GM12878 (cell line): ENCODE data around the gene IL21. TPM values are rescaled to one million over a fixed set of nuclear protein-coding genes. Genes with fewer than 3 reads are reported as not detected.

Experiments used
- ATAC-seq: fragments of 200-7000 bp; cut with Tn5 transposase; 3 replicates; pipeline ENCODE4 v1.9.1; 2020; ENCODE audit warnings: mild to moderate bottlenecking, moderate library complexity
- BruUV-seq: library from RNA; stranded (reverse); fragments of 400-500 nt; replicated peaks from 2 replicates; lab custom pipeline; 2021; lab: Mats Ljungman, UMichigan
- CTCF ChIA-PET: fragments of 300-600 bp; sonication (Branson Sonifier 250); formaldehyde crosslinking; extraction: SDS; loops from one replicate; lab custom pipeline; 2021; ENCODE audit warnings: inconsistent platforms; lab: Yijun Ruan, JAX
- POLR2A ChIA-PET: fragments of 350-600 bp; formaldehyde crosslinking; extraction: SDS; loops from one replicate; lab custom pipeline; 2021; ENCODE audit warnings: inconsistent platforms; lab: Charles Lee
- RAD21 ChIA-PET: fragments of 300-600 bp; sonication (Branson Sonifier 250); formaldehyde crosslinking; loops from one replicate; lab custom pipeline; 2023; ENCODE audit warnings: antibody characterized with exemption; ENCODE audit not compliant: unreplicated experiment; lab: Charles Lee
- SMC1A ChIA-PET: fragments of 300-600 bp; sonication (Branson Sonifier 250); formaldehyde crosslinking; loops from one replicate; lab custom pipeline; 2023; ENCODE audit not compliant: unreplicated experiment, uncharacterized antibody; lab: Charles Lee
- DNase-seq: peaks from one replicate; pipeline ENCODE4 v3.0.0-alpha.2; 2011; ENCODE audit warnings: low read depth, low spot score
- FAIRE-seq: peaks from 3 replicates; lab custom pipeline; 2011; peaks lifted over from hg19 to GRCh38; lab: Jason Lieb, UNC
- H2AFZ ChIP-seq: 2 replicates; pipeline ENCODE4 v1.6.0; 2011; ENCODE audit warnings: low read depth, low read length, control low read depth; ENCODE audit not compliant: control insufficient read depth
- H3K27ac ChIP-seq: 2 replicates; pipeline ENCODE4 v1.5.1; 2011; ENCODE audit warnings: control low read depth; ENCODE audit not compliant: control insufficient read depth, insufficient read depth
- H3K27me3 ChIP-seq, 2 experiments: replicated peaks in 1 of 2; 2 replicates each; pipeline versions ENCODE4 v1.6.0 to v1.6.1; 2011; ENCODE audit warnings: low read length in 1 of 2; ENCODE audit not compliant: control insufficient read depth in 2 of 2, insufficient read depth in 2 of 2
- H3K36me3 ChIP-seq, 2 experiments: 2 replicates each; pipeline ENCODE4 v1.5.1; 2011; ENCODE audit warnings: low read length in 1 of 2; ENCODE audit not compliant: control insufficient read depth in 2 of 2, insufficient read depth in 2 of 2
- H3K4me1 ChIP-seq: 2 replicates; pipeline ENCODE4 v1.6.1; 2011; ENCODE audit warnings: mild to moderate bottlenecking, low read length, moderate library complexity, mixed read lengths; ENCODE audit not compliant: control insufficient read depth, insufficient read depth
- H3K4me2 ChIP-seq: 2 replicates; pipeline ENCODE4 v1.6.0; 2011; ENCODE audit warnings: control low read depth; ENCODE audit not compliant: control insufficient read depth, insufficient read depth
- H3K4me3 ChIP-seq: fragments of 200-600 bp; sonication (generic); 2 replicates; pipeline ENCODE4 v1.5.1; 2016
- H3K79me2 ChIP-seq: 2 replicates; pipeline ENCODE4 v1.6.0; 2011; ENCODE audit warnings: low read length; ENCODE audit not compliant: control insufficient read depth, insufficient read depth
- H3K9ac ChIP-seq: 2 replicates; pipeline ENCODE4 v1.8.0; 2011; ENCODE audit warnings: low read length, control low read depth, mixed read lengths; ENCODE audit not compliant: control insufficient read depth, insufficient read depth
- H3K9me3 ChIP-seq: replicated peaks from 3 replicates; pipeline ENCODE4 v1.5.1; 2011; ENCODE audit warnings: mild to moderate bottlenecking, low read length; ENCODE audit not compliant: control insufficient read depth, insufficient read depth
- H4K20me1 ChIP-seq: 2 replicates; pipeline ENCODE4 v1.6.0; 2011; ENCODE audit not compliant: control insufficient read depth, insufficient read depth
- BCLAF1 ChIP-seq: fragments of 450-650 bp; IDR thresholded peaks from 2 replicates; pipeline ENCODE4 v1.6.1; 2017; ENCODE audit warnings: antibody characterized with exemption, mild to moderate bottlenecking, moderate library complexity
- CREB1 ChIP-seq: IDR thresholded peaks from 2 replicates; pipeline ENCODE4 v1.6.1; 2012; ENCODE audit warnings: low read depth, mild to moderate bottlenecking, inconsistent platforms
- CREM ChIP-seq: IDR thresholded peaks from 2 replicates; pipeline ENCODE4 v1.6.1; 2014; ENCODE audit warnings: antibody characterized with exemption, low read depth
- ETV6 ChIP-seq, 2 experiments: fragments of 450-650 bp in 1 of 2; IDR thresholded peaks in 1 of 2; conservative IDR thresholded peaks in 1 of 2; 2 replicates each; pipeline ENCODE4 v1.6.1; 2014; ENCODE audit warnings: antibody characterized with exemption in 1 of 2, borderline replicate concordance in 1 of 2, low read depth in 1 of 2, mild to moderate bottlenecking in 1 of 2, moderate library complexity in 1 of 2
- MXI1 ChIP-seq: fragments of 150-350 bp; IDR thresholded peaks from 2 replicates; pipeline ENCODE4 v1.6.1; 2011; ENCODE audit warnings: low read depth, mild to moderate bottlenecking, inconsistent platforms, low read length, improper control_type of control experiment
- NR2F1 ChIP-seq: fragments of 450-650 bp; conservative IDR thresholded peaks from 2 replicates; pipeline ENCODE4 v1.6.1; 2017; ENCODE audit warnings: mild to moderate bottlenecking
- RAD51 ChIP-seq: fragments of 450-650 bp; IDR thresholded peaks from 2 replicates; pipeline ENCODE4 v1.6.1; 2016; ENCODE audit warnings: moderate library complexity, mild to moderate bottlenecking, inconsistent platforms
- SIN3A ChIP-seq: IDR thresholded peaks from 2 replicates; pipeline ENCODE4 v1.6.1; 2012; ENCODE audit warnings: low read depth, low read length, improper control_type of control experiment
- SRF ChIP-seq, 2 experiments: IDR thresholded peaks; 2 replicates each; pipeline ENCODE4 v1.6.1; 2011; ENCODE audit warnings: low read depth in 2 of 2, low read length in 2 of 2, mild to moderate bottlenecking in 1 of 2, moderate library complexity in 1 of 2
- ZBED1 ChIP-seq: IDR thresholded peaks from 2 replicates; pipeline ENCODE4 v1.6.1; 2016; ENCODE audit warnings: borderline replicate concordance
- WGBS: methylation state at CpG from one replicate; pipeline ENCODE4 v1.1.6; 2016; ENCODE audit warnings: low lambda C conversion rate; ENCODE audit not compliant: insufficient replicate concordance, insufficient coverage; ENCODE audit errors: missing lambda C conversion rate; 5-methylcytosine and 5-hydroxymethylcytosine counted together
- in situ Hi-C: fragments of 300-500 bp; cut with MboI; formaldehyde crosslinking; loops from 9 replicates; pipeline ENCODE4 v1.14.3; 2018; ENCODE audit warnings: mixed read lengths
- intact Hi-C: fragments of 100-400 bp; cut with micrococcal nuclease; formaldehyde crosslinking; loops from one replicate; pipeline ENCODE4 v1.14.2; 2022; ENCODE audit not compliant: unreplicated experiment
- polyA plus RNA-seq, 11 experiments: library from polyadenylated mRNA; depleted of rRNA in 4 of 11; unstranded in 6 of 11; stranded (reverse) in 5 of 11; fragments of >200 nt; fragmentation: Nextera tagmentation in 4 of 11; fragmentation: Illumina TruSeq in 1 of 11; extraction: Ambion mirVana in 4 of 11; extraction: Trizol in 1 of 11; gene quantifications; 1 replicate in 1 of 11; 2 replicates in 10 of 11; pipeline versions ENCODE4 v1.2.1 to v1.2.3, GENCODE V29; 2011 to 2016; ENCODE audit warnings: inconsistent platforms in 2 of 11, missing spikeins in 2 of 11, low read depth in 1 of 11
- total RNA-seq, 4 experiments: library from RNA; depleted of rRNA in 3 of 4; stranded (reverse); fragments of >200 nt in 3 of 4; fragmentation: Illumina TruSeq in 1 of 4; extraction: Trizol in 1 of 4; gene quantifications; 2 replicates each; pipeline versions ENCODE4 v1.2.1 to v1.2.3, GENCODE V29; 2013 to 2021
- TF ChIP-seq, protein P1 (sequence below): IDR thresholded peaks from 2 replicates; pipeline ENCODE4 v1.6.1; 2012; ENCODE audit warnings: improper control_type of control experiment, low read depth, low read length; ENCODE audit not compliant: insufficient replicate concordance

Gene IL21
- total and polyA plus RNA-seq, 10 of the 15 experiments (the other 5 are each of a cell fraction or from before 2014, with no cell fraction given): not detected

GRCh38 chr4:122661176-122662160, 40.6 kb upstream of the IL21 start:
- Histone ChIP-seq H2AFZ (no peak overlapping the region), H3K9me3 (peaks cover 5% of the 10 kb centered on the region; the same call in 2 of the 3 replicates), H4K20me1 (no peaks in the 10 kb centered on the region), H3K4me1 (peaks cover 6% of the 10 kb centered on the region; the same call in 1 of the 2 replicates), H3K4me2 (no peak overlapping the region), H3K9ac (no peak overlapping the region), H3K27ac (no peak overlapping the region), H3K79me2 (no peaks in the 10 kb centered on the region), H3K36me3 (no peaks in the 10 kb centered on the region), H3K4me3 (no peak overlapping the region), H3K27me3 (no peaks in the 10 kb centered on the region)
- no peak for ATAC-seq
- POLR2A ChIA-PET: interaction anchor here (1.1 kb wide), 1 partner anchor 25 kb away, joined by 3 read pairs; no protein-coding TSS in a partner anchor
- no peak for FAIRE-seq
- no TSS peak for BruUV-seq
- in situ Hi-C loops (no loop called here), intact Hi-C loops (no loop called here)
- DNase-seq: no peak
- SMC1A ChIA-PET: interaction anchor here (0.7 kb wide), 1 partner anchor 12 kb away, joined by 3 read pairs; no protein-coding TSS in a partner anchor
- 54% methylated on average over 4 of the region's 4 CpGs for WGBS
- CTCF ChIA-PET: no interaction called here
- RAD21 ChIA-PET: no interaction called here
- no peak for TF ChIP-seq CREM
- TF ChIP-seq SIN3A: no peak
- no peak for TF ChIP-seq ETV6 (conservative IDR thresholded peaks at IDR 0.05 in 1 of 2, IDR thresholded peaks at IDR 0.05 in 1 of 2; ENCODE audit: borderline replicate concordance in 1 of 2, low read depth in 1 of 2)
- TF ChIP-seq RAD51: no peak
- TF ChIP-seq BCLAF1: no peak
- no peak for TF ChIP-seq SRF (IDR thresholded peaks at IDR 0.05; ENCODE audit: low read depth in 2 of 2, low read length in 2 of 2)
- no peak for TF ChIP-seq MXI1
- TF ChIP-seq ZBED1: no peak
- no peak for TF ChIP-seq NR2F1
- no peak for TF ChIP-seq CREB1
- TF ChIP-seq, protein P1, sequence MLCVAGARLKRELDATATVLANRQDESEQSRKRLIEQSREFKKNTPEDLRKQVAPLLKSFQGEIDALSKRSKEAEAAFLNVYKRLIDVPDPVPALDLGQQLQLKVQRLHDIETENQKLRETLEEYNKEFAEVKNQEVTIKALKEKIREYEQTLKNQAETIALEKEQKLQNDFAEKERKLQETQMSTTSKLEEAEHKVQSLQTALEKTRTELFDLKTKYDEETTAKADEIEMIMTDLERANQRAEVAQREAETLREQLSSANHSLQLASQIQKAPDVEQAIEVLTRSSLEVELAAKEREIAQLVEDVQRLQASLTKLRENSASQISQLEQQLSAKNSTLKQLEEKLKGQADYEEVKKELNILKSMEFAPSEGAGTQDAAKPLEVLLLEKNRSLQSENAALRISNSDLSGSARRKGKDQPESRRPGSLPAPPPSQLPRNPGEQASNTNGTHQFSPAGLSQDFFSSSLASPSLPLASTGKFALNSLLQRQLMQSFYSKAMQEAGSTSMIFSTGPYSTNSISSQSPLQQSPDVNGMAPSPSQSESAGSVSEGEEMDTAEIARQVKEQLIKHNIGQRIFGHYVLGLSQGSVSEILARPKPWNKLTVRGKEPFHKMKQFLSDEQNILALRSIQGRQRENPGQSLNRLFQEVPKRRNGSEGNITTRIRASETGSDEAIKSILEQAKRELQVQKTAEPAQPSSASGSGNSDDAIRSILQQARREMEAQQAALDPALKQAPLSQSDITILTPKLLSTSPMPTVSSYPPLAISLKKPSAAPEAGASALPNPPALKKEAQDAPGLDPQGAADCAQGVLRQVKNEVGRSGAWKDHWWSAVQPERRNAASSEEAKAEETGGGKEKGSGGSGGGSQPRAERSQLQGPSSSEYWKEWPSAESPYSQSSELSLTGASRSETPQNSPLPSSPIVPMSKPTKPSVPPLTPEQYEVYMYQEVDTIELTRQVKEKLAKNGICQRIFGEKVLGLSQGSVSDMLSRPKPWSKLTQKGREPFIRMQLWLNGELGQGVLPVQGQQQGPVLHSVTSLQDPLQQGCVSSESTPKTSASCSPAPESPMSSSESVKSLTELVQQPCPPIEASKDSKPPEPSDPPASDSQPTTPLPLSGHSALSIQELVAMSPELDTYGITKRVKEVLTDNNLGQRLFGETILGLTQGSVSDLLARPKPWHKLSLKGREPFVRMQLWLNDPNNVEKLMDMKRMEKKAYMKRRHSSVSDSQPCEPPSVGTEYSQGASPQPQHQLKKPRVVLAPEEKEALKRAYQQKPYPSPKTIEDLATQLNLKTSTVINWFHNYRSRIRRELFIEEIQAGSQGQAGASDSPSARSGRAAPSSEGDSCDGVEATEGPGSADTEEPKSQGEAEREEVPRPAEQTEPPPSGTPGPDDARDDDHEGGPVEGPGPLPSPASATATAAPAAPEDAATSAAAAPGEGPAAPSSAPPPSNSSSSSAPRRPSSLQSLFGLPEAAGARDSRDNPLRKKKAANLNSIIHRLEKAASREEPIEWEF: no peak
